Bronchial smooth muscle cell (primary cell): Measurements from ENCODE around the gene OR10D3. TPM values are rescaled to one million over a fixed set of nuclear protein-coding genes. Genes with fewer than 3 reads are reported as not detected.

ENCODE experiments used
- total RNA-seq: library from RNA; depleted of rRNA; stranded (reverse); fragments of >200 nt; gene quantifications from 2 replicates; pipeline ENCODE4 v1.2.1, GENCODE V29; 2014

OR10D3 gene, protein sequence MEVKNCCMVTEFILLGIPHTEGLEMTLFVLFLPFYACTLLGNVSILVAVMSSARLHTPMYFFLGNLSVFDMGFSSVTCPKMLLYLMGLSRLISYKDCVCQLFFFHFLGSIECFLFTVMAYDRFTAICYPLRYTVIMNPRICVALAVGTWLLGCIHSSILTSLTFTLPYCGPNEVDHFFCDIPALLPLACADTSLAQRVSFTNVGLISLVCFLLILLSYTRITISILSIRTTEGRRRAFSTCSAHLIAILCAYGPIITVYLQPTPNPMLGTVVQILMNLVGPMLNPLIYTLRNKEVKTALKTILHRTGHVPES
- total RNA-seq, result not detected in 2 replicates

DNA sequence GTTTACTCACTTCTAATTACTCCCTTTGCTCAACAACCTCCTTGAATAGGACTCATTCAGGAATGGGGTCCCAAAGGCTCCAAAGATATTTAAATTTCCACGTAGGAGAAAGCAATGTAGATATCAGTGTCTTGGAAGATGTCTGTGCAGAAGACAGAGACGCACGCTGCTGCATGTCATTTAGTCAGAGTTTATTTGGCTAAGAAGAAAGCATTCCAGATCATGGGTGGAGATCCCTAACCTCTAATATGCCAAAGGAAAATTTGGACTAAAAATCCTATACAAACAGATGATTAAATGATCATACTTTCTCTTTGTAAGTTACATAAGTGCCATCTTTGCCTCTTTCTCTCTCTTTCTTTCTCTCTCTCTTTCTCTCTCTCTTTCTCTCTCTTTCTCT is at the start of gene OR10D3:
Gene OR10D3 (plus strand): TSS at position 278 of the 400 bp plus-strand sequence. CDS start 1,925 bp downstream, outside the sequence.

Other genes starting within 250 kb of the OR10D3 start
- gene OR4D5, start 243.7 kb upstream of the OR10D3 start, total RNA-seq, result not detected in 2 replicates
- gene OR6T1, start 239.5 kb upstream of the OR10D3 start, total RNA-seq, result not detected in 2 replicates
- gene OR10S1, start 205.6 kb upstream of the OR10D3 start, total RNA-seq, result not detected in 2 replicates
- not detected in 2 replicates for gene OR10G6, start 188.2 kb upstream of the OR10D3 start, total RNA-seq
- gene OR10G4, start 170.3 kb upstream of the OR10D3 start, total RNA-seq, result not detected in 2 replicates
- not detected in 2 replicates for gene OR10G9, start 160.3 kb upstream of the OR10D3 start, total RNA-seq
- not detected in 2 replicates for gene OR10G8, start 156.5 kb upstream of the OR10D3 start, total RNA-seq
- not detected in 2 replicates for gene OR10G7, start 142.0 kb upstream of the OR10D3 start, total RNA-seq
- 20.9 and 25.5 TPM in 2 replicates for gene VWA5A, start 67.9 kb upstream of the OR10D3 start, total RNA-seq
- not detected in 2 replicates for gene OR8G1, start 57.8 kb downstream of the OR10D3 start, total RNA-seq
- not detected in 2 replicates for gene OR8G5, start 73.0 kb downstream of the OR10D3 start, total RNA-seq
- gene OR8D1, start 130.6 kb downstream of the OR10D3 start, total RNA-seq, result under 0.01 TPM in 1 of 2 replicates, not detected in the other
- not detected in 2 replicates for gene OR8D2, start 136.9 kb downstream of the OR10D3 start, total RNA-seq
- gene OR8B2, start 201.2 kb downstream of the OR10D3 start, total RNA-seq, result not detected in 2 replicates
- not detected in 2 replicates for gene OR8B3, start 215.7 kb downstream of the OR10D3 start, total RNA-seq
- not detected in 2 replicates for gene OR8B4, start 241.5 kb downstream of the OR10D3 start, total RNA-seq